CD4-positive, alpha-beta T cell treated with Interleukin-6 for 4 hours (primary cell): ENCODE measurements around the gene PTPRA.
"Not testable (repeated sequence)": the region's sequence is repeated elsewhere in the genome, so short reads cannot be mapped to it uniquely, and the experiment has no call there.

ENCODE experiments used
- DNase-seq: peaks from one replicate; pipeline ENCODE4 v3.0.0-alpha.2; 2020; ENCODE audit warnings: mixed read lengths

PTPRA gene, protein sequence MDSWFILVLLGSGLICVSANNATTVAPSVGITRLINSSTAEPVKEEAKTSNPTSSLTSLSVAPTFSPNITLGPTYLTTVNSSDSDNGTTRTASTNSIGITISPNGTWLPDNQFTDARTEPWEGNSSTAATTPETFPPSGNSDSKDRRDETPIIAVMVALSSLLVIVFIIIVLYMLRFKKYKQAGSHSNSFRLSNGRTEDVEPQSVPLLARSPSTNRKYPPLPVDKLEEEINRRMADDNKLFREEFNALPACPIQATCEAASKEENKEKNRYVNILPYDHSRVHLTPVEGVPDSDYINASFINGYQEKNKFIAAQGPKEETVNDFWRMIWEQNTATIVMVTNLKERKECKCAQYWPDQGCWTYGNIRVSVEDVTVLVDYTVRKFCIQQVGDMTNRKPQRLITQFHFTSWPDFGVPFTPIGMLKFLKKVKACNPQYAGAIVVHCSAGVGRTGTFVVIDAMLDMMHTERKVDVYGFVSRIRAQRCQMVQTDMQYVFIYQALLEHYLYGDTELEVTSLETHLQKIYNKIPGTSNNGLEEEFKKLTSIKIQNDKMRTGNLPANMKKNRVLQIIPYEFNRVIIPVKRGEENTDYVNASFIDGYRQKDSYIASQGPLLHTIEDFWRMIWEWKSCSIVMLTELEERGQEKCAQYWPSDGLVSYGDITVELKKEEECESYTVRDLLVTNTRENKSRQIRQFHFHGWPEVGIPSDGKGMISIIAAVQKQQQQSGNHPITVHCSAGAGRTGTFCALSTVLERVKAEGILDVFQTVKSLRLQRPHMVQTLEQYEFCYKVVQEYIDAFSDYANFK

DNA sequence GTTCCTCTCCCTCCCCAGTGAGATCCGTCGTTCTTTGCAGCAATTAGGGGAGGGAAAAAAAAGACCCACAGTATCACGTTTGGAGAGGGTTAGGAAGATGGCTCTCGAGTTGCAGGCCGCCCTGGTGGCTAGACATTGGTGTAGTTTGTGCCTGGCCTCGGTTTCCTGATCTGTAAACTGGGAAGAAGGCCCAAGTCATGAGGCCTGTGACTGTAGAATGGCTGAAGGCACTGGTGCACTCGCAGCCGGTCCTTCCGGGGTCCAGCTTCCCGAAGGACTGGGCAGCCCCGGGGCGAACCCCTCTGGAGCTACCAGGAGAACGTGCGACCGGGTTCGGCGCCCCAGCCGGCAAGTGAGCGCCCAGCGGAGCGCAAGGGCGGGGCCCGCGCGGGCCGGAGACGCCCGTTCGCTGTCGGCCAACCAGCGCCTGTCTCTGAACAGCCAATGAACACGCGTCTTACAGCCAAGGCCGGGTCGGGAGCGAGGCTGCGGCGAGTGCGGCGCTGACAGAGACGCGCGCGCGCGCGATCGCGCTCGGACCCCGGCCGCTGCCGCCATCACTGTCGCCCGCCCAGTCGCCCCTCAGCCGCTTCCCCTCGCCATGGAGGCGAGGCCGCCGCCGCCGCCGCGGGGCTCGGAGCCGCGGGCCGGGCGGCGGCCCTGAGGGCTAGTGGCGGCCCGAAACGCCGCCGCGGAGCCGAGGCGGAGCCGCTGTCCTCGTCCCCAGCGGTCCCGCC is at the start of gene PTPRA:
Gene PTPRA (plus strand): TSS at position 472 of the 737 bp plus-strand sequence. CDS start 90,797 bp downstream, outside the sequence.
- DNase-seq: peak; percentile 91

DNA sequence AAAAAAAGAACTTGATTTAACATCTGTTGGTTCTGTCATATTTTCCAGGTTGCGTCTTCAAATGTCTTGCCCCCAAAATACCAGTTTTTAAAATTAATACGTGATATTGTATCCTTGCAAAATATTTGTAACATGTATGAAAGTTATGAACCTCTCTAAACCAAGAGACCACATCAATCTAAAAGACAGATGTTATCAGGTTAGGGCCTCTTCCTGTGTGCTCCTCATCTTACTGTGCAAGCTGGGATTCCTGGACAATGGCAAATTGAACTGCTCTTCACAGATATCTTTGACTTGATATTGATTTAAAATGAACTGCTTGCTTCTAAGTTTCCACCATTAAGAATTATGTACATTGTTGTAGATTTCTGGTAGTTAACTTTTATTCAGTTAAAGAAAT is 47.5 kb upstream of the PTPRA start:
- no peak for DNase-seq

DNA sequence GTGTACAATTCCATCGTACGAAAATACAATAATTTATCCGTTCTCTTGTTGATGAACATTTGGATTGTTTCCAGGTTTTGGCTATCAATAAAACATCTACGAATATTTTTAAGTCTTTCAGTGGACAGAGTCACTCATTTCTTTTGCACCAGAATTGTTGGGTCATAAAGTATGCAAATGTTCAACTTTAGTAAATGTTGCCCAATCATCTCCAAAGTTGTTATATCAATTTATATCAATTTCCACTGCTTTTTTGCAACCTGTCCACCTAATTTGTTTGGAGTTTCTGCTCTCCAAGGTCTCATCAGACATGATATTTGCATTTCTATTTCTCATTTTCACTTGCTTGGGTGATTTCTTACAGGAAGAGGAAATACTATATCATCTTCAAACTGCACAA is 46.6 kb upstream of the PTPRA start:
- no peak for DNase-seq

DNA sequence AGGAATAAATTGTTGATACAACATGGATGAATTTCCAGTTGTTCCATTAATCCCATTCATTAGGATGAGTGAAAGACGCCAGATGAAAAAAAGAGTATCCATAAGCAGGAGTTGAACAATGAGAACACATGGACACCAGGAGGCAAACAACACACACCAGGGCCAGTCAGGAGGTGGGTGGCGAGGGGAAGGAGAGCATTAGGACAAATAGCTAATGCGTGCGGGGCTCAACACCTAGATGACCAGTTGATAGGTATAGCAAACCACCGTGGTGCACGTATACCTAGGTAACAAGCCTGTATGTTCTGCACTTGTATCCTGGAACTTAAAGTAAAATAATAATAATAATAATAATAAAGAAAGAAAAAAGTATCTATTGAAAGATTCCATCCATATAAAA is 43.9 kb upstream of the PTPRA start:
- DNase-seq: no peak

DNA sequence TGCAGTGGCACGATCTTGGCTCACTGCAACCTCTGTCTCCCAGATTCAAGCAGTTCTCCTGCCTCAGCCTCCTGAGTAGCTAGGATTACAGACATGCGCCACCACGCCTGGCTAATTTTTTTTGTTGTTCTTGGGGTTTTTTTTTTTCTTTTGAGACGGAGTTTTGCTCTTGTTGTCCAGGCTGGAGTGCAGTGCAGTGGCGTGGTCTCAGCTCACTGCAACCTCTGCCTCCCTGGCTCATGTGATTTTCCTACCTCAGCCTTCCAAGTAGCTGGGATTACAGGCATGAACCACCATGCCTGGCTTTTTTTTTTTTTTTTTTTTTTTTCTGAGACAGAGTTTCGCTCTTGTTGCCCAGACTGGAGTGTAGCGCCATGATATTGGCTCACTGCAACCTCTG is 42.1 kb upstream of the PTPRA start:
- not testable (repeated sequence) for DNase-seq

DNA sequence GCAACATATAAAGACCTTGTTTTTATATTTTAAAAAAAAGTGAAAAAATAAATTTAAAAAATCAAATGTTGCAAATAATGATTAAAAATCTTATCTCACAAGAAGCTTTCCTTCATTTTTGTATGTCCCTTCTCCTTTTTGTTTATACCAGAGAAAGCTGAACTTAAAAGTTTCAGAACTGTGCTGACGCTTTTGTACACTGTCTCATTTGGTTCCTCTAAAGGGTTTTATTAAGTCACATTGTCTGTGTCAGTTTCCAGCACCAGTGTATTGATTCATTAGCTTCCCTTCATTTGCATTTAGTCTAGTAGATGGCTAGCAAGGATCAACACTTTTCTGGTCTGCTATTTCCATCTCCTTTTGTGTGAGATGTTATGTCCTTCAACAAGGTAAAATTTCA is 39.5 kb upstream of the PTPRA start:
- no peak for DNase-seq

DNA sequence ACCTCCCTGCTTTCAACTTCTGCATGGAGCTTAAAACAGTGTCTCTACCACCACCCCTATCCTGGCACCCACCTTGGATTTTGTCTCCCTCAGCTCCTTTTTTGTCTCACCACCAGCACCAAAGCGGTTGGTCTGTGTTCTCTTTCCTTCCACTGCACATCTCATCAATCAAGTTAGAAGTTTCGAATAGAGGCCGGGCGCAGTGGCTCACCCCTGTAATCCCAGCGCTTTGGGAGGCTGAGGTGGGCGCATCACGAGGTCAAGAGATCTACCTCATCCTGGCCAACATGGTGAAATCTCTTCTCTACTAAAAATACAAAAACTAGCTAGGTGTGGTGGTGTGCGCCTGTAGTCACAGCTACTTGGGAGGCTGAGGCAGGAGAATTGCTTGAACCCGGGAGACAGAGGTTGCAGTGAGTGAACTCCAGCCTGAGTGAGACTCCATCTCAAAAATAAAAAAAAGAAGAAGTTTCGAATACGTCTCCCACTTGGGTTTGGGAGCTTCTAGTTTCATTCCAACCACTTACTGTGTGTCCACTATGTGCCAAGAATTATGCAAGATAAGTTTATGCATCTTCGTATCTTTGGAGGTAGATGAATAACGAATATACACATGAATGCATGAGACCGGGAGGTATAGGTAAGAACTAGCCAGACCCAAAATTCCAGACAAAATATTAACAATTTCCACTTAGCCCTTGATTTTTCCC is 38.7 kb upstream of the PTPRA start:
- DNase-seq: no peak

DNA sequence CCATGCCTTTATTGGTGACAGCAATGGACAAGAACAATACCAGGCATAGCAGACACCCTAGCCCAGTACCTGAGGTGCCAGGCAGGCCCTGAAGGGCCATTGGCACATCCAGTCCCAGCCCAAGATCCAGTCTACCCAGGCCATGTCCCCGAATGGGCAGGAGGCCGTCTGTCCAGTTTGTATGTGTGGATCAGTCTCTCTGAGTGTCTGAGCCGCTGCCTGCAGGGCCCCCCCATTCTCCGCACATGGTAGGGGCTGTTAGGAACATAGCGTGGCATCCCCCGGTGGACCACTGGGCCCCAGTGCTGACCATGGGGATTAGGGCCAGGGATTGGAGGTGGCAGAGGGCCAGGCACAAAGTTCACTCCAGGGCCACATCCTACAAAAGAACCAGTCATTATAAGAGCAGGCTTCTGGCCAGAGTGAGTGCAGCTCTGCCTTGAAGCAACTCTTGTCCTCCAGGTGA is 37.9 kb upstream of the PTPRA start:
- DNase-seq: no peak

DNA sequence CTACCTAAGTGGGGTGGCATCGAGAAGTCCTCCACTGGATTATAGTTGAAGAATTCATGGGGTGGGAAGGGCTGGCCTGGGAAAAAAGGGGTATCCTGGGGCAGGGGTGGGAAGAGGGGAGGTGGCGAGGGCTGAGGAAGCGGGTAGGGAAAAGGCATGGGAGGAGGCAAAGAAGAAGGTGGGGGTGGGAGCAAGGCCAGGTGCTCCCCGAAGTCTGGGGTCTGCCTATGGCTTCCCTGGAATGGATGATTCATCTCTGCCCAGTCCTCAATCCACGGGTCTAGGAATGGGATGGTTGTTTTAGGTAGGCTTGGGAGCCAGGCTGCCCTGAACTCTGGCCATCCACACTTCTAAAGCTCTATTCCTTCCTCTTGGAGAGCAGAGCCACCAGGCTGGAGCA is 37.2 kb upstream of the PTPRA start:
- DNase-seq: no peak

DNA sequence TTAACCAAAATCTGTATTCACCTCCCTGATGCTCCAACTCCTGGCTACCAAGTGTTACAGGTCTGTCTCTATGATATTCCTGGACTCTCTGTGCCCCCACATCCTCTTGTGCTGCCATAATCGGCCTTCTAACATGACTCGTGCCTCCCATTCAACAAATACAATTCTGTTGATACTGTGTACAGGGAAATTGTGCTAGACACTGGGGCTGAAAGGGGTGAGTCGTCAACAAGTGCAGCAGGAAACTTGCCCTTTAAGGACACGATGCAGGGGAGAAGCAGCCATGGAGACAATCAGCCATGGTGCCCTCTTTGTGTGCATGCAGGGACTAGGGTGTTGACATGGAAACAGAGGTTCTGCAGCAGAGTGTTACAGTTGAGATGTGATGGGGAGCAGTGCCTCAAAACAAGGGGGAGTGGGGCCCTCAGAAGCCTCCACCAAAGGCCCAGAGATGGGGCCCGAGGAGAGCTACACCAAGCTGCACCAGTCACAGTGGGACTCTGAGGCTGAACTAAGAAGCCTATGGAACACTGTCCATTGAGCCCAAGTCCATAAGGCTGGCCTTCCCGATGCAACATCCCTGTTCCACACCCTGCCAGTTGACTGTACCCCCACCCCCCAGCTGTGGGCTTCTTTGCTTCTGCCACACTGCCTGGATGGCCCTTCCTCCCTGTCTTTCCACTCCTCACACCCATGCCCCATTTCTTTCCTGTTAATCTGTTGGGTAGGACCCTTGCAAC is 35.9 kb upstream of the PTPRA start:
- DNase-seq: no peak

DNA sequence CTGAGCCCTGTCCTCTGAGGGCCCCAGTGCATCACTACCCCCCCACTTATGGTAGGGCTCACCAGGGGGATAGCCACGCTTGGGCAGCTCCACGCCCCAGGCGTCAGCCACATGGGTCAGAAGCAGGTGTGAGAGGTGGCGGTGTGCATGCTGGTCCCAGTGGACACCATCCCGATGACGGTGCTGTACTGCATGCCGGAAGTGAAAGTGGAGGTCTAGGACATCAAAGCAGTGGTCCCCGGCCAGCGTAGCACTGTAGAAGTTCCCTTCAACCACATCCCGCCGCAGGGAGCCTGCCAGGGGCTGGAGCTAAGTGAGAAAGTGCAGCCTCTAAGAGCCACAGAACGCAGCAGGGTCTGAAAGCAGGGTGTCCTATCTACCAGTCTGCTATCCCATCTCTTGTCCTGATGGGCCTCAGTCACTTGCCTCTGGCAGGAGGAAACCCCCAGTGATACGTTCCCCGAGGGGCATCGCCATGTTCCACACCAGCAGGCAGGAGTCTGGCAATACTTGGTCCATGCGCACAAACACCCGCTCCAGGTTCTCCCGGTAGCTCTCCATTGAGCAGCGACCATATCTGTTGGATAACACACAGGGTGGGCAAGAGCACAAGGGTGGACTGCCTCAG is 35.0 kb upstream of the PTPRA start:
- DNase-seq: no peak

DNA sequence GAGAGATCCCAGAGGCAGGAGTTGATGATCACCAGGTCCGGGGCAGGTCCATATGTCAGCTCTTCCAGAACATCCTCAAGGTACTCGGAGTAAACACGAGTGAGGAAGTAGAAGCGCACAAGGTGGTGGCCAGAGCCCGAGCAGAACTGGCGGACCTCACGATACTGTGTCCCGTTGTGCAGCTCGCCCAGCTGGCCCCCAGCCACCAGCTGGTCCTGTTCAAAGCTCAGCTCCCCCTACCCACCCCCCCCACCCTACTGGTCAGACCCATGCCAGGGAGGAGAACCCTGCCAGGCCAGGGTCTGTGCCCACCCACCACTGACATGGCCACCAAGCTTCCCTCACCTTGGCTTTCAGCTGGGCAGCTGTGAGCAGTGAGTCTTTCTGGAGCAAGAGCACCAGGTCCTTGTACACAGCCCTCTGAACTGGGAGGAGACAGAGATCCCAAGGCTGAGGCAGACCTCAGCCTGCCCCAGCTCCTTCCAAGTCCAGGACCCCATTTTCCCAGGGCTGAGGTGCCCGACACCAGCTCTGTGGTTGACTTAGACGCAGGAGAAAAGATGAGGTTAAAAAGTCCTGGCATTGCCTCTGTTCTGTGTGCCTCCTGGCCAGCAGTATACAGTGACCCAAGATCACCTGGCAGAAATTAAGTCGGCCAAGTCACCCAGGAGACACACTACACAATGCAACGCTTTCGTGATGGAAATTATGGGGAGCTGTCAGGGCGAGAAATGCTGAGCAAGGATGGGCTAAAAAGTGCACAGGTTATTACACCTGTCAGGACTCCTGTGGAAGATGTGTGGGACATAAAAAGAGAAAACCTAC is 34.2 kb upstream of the PTPRA start:
- no peak for DNase-seq

DNA sequence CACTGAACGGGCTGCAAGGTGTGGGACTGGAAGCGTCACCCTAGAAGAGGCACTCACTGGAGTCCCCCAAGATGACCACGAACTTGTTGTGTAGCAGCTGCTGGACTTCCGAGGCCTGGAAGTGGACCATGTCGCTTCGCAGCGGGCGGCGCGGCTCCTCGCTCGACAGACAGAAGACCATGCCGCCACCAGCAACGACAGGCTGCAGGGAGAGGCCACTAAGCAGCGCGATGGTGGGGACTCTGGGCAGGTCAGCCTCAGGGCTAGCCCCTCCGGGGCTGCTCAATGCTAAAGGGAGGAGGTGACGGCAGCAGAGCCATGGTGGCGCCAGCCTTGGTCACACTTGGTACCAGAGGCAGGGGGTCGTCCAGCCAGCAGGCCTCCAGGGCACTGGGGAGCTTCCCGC is 33.5 kb upstream of the PTPRA start:
- DNase-seq: no peak

DNA sequence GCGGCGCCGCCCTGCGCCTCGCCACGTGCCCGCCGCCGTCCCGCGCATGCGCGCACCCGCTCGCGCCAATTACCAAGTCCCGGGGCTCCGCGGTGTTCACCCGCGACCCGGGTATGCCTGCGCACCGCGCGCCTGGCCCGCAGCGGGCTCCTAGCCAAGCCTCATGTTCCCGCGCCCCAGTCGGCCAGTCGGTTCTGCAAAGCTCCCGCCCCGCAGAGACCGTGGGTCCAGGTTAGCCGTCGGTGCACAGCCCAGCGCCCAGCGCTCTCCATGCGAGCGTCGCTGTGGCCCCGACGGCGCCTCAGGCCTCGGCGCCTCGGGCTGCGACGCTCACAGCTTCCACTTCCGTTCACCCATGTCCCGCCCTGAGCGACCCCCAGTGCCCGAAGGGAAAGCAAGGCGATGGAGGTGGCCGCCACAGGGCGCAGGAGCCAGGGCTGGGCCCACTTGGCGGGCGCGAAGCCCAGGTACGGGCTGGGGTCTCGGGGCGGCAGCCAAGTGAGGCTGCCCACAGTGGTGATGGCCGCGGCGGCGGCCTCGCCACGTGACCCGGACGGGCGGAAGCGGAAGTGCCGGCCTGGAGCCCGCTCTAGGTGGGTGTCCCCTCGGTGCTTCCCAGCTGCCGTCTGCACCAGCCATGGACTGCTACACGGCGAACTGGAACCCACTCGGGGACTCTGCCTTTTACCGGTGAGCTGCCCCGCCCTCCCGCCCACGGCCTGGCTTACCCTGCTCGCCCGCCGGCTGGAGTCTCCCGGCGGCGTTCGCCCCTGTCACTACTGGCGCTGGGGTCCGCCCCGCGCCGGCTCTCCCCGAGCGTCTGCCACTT is 32.9 kb upstream of the PTPRA start, which contains the start of the genes PCED1A and VPS16:
Gene PCED1A (minus strand): TSS at position 518 of the 829 bp plus-strand sequence. CDS start 743 bp downstream, outside the sequence.
Gene VPS16 (plus strand): TSS at position 608 of the 829 bp plus-strand sequence. CDS start 30 bp downstream, at position 638.
- DNase-seq: peak; percentile 88

DNA sequence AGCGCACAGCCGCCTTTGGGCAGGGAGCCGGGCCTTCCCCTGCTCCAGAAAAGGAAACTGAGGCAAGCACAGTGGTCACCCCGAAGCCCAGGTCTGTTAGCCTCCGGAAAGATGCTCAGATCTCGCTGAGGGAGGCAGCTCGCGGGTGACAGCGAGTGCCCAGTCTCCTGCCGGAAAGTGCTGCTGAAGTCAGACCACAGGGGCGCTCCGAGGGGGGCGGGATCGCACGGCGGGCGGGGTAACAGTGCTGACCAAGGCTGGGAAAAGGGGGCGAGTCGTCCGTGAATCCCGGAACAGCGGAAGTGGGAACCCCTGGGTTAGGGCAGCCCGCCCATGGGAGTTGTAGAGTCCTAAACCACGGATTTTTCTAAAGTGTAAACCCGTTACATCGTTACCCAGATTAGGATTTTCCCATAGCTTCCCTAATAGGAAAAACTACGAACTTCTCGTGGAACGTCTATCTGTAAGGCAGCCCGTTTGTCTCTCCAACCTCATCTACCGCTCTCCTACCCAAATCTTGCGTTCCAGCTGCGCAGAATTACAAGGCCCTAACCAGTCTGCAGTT is 32.2 kb upstream of the PTPRA start:
- peak; percentile 38 for DNase-seq

DNA sequence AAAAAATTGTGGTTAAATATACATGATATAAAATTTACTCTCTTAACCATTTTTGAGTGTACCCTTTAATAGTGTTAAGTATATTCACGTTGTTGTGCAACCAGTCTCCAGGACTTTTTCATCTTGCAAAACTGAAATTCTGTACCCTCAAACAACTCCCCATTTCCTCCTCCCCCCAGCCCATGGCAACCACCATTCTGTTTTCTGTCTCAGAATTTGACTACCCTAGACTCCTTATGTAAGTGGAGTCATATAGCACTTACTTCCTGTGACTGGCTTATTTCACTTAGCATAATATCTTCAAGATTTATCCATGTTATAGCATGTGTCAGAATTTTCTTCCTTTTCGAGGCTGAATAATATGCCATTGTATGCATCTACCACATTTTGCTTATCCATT is 27.7 kb upstream of the PTPRA start:
- DNase-seq: no peak

DNA sequence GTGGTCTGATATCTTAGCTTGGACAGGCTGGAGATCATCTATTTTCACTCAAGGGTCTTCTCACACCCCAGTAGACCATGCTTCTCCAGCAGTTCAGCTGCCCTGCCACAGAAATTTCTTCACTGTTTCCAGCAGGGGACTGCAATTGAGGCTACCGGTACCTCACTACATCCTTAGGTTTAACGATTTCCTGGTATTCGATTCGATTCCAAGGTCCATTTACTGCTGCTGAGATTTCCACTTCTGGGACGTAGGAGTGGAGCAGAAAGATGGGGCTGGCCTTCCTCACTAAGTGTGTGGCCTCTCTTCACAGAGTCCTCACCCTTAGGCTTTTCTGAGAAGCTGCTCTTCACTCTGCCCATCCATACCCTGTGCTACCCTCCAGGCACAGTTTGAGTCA is 26.6 kb upstream of the PTPRA start:
- no peak for DNase-seq

DNA sequence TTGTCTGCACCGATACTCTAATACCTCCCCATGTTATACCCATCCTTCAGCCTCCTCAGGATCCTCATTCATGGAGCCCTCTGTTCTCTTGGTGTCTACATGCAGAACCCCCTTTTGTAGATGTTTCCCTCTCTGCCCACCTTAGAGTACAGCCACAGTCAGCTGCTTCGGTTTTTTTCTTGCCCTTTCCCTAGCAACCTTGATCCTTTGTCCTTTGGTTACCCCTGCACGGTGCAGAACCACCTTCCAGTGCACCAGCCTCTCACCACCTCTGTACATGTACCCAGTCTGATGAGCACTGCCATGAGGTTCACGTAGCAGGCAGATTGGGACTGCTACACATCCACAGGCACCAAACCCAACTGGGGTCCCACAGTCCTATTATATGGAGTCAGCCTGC is 25.5 kb upstream of the PTPRA start:
- no peak for DNase-seq

DNA sequence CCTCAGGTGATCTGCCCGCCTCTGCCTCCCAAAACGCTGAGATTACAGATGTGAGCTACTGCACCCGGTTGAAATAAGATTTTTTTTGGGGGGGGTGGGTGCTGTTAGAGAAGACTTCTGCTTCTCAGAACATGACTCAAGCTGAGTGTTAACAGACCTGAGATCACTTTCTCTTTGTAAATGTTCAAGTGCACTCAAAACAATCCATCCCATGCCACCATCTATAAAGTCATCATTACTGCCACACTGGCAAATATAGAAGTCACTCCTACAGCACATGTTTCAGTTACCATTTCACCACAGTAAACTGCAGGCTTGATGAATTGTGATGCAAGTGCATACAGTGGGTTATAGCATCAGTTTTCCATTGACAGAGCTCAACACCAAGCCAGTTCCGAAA is 23.8 kb upstream of the PTPRA start:
- no peak for DNase-seq
